ENCODE measurements around the gene VSIG2. TPM values are rescaled to one million over a fixed set of nuclear protein-coding genes. Genes with fewer than 3 reads are reported as not detected.

The VSIG2 gene
- total RNA-seq, 1 experiment from 2014 or later = not detected

GRCh38 chr11:124760806-124761205 lies 8.8 kb upstream of the VSIG2 start:
- POLR2A ChIA-PET = interaction anchor here (0.9 kb wide), 1 partner anchor 87 kb away, joined by 3 read pairs; the partner anchor contains the start of genes SIAE and SPA17
- intact Hi-C loops (cut with micrococcal nuclease; ENCODE audit: unreplicated experiment) = no loop called here
- H3K27ac Mint-ChIP-seq (ENCODE audit: unreplicated experiment) = no peak overlapping the region

GRCh38 chr11:124760205-124760652 lies 8.2 kb upstream of the VSIG2 start:
- Mint-ChIP-seq H3K9me3 (ENCODE audit: unreplicated experiment) (no peaks in the 10 kb centered on the region), H3K4me1 (ENCODE audit: low read depth, unreplicated experiment) (peaks cover 10% of the 10 kb centered on the region), H3K4me3 (ENCODE audit: unreplicated experiment) (no peak overlapping the region), H3K36me3 (ENCODE audit: insufficient read depth, unreplicated experiment) (peaks cover 16% of the 10 kb centered on the region), H3K27ac (ENCODE audit: unreplicated experiment) (no peak overlapping the region), H3K27me3 (ENCODE audit: insufficient read depth, unreplicated experiment) (no peaks in the 10 kb centered on the region)
- POLR2A ChIA-PET = no interaction called here
- DNase-seq = no peak
- CTCF ChIA-PET = interaction anchor here (0.7 to 3.8 kb wide), 3 partner anchors 14 to 86 kb away, joined by 4 to 50 read pairs (median 4); partner anchors contain the start of gene SPA17
- Histone ChIP-seq H3K36me3 (ENCODE audit: control insufficient read depth, insufficient read depth, low read length) (no peaks in the 10 kb centered on the region), H3K27me3 (replicated peaks; ENCODE audit: control insufficient read depth, insufficient read depth, low read length) (no peaks in the 10 kb centered on the region), H3K4me1 (peaks cover 24% of the 10 kb centered on the region), H3K9me3 (no peaks in the 10 kb centered on the region), H3K4me3 (ENCODE audit: low read depth, low read length) (no peak overlapping the region)
- intact Hi-C loops (cut with micrococcal nuclease; ENCODE audit: unreplicated experiment) = no loop called here
- TF ChIP-seq CTCF (IDR thresholded peaks at IDR 0.05; ENCODE audit: insufficient read depth in 1 of 2, low read depth in 1 of 2, low read length in 1 of 2, severe bottlenecking in 1 of 2, unreplicated experiment in 1 of 2) = no peak
- no TSS peak for BruUV-seq (replicated peaks)

More at GRCh38 chr11:124760806-124761205, 8.8 kb upstream of the VSIG2 start:
- CTCF ChIA-PET = interaction anchor here (0.7 to 3.8 kb wide), 3 partner anchors 15 to 94 kb away, joined by 3 to 50 read pairs (median 4); no protein-coding TSS in a partner anchor
- no peaks in the 10 kb centered on the region for H3K27me3 ChIP-seq (replicated peaks; ENCODE audit: control insufficient read depth, insufficient read depth, low read length)
- H3K36me3 Mint-ChIP-seq (ENCODE audit: insufficient read depth, unreplicated experiment) = peaks cover 16% of the 10 kb centered on the region
- H3K4me1 ChIP-seq = peaks cover 24% of the 10 kb centered on the region
- H3K27me3 Mint-ChIP-seq (ENCODE audit: insufficient read depth, unreplicated experiment) = no peaks in the 10 kb centered on the region
- no TSS peak for BruUV-seq (replicated peaks)
- no peak overlapping the region for H3K4me3 ChIP-seq (ENCODE audit: low read depth, low read length)
- no peak for TF ChIP-seq CTCF (IDR thresholded peaks at IDR 0.05; ENCODE audit: insufficient read depth in 1 of 2, low read depth in 1 of 2, low read length in 1 of 2, severe bottlenecking in 1 of 2, unreplicated experiment in 1 of 2)
- no peak overlapping the region for H3K4me3 Mint-ChIP-seq (ENCODE audit: unreplicated experiment)
- no peak for DNase-seq
- no peaks in the 10 kb centered on the region for H3K9me3 ChIP-seq
- no peaks in the 10 kb centered on the region for H3K9me3 Mint-ChIP-seq (ENCODE audit: unreplicated experiment)
- peaks cover 10% of the 10 kb centered on the region for H3K4me1 Mint-ChIP-seq (ENCODE audit: low read depth, unreplicated experiment)
- no peaks in the 10 kb centered on the region for H3K36me3 ChIP-seq (ENCODE audit: control insufficient read depth, insufficient read depth, low read length)

- BruUV-seq (replicated peaks) = TSS peak; percentile 33
- no peak for DNase-seq
- intact Hi-C loops (cut with micrococcal nuclease; ENCODE audit: unreplicated experiment) = no loop called here
- no peaks in the 10 kb centered on the region for H3K36me3 ChIP-seq (ENCODE audit: control insufficient read depth, insufficient read depth, low read length)
- ChIA-PET CTCF (interaction anchor here (0.6 to 1.9 kb wide), 25 partner anchors 10 to 117 kb away, joined by 3 to 71 read pairs (median 6); partner anchors contain the start of genes MSANTD2, NRGN, SIAE and SPA17), POLR2A (interaction anchor here (0.6 to 1.6 kb wide), 4 partner anchors 13 to 137 kb away, joined by 3 to 7 read pairs (median 6); partner anchors contain the start of genes SIAE, SPA17 and TBRG1)
- Mint-ChIP-seq H3K4me1 (ENCODE audit: low read depth, unreplicated experiment) (peaks cover 15% of the 10 kb centered on the region), H3K4me3 (ENCODE audit: unreplicated experiment) (peak overlapping the region; percentile 91), H3K27ac (ENCODE audit: unreplicated experiment) (peak overlapping the region; percentile 46), H3K9me3 (ENCODE audit: unreplicated experiment) (no peaks in the 10 kb centered on the region), H3K36me3 (ENCODE audit: insufficient read depth, unreplicated experiment) (peaks cover 16% of the 10 kb centered on the region), H3K27me3 (ENCODE audit: insufficient read depth, unreplicated experiment) (no peaks in the 10 kb centered on the region)
- peaks cover 24% of the 10 kb centered on the region for H3K4me1 ChIP-seq
- no peaks in the 10 kb centered on the region for H3K27me3 ChIP-seq (replicated peaks; ENCODE audit: control insufficient read depth, insufficient read depth, low read length)
- TF ChIP-seq CTCF (IDR thresholded peaks at IDR 0.05; ENCODE audit: insufficient read depth in 1 of 2, low read depth in 1 of 2, low read length in 1 of 2, severe bottlenecking in 1 of 2, unreplicated experiment in 1 of 2) = no peak
- H3K9me3 ChIP-seq = no peaks in the 10 kb centered on the region
- peak overlapping the region; percentile 33 for H3K4me3 ChIP-seq (ENCODE audit: low read depth, low read length)
These were observed 7.5 kb upstream of the VSIG2 start for GRCh38 chr11:124759266-124760204.
